Stimulated activated effector memory CD8-positive, alpha-beta T cell treated with anti-CD3 and anti-CD28 coated beads, Interleukin-12 subunit alpha, Interleukin-12 subunit beta, amount 100 ng/mL, for 72 hours (primary cell): ENCODE measurements around the gene KBTBD13.

ENCODE experiments used
- ATAC-seq: fragments of 150-1000 bp; cut with Tn5 transposase; 2 replicates; pipeline ENCODE4 v1.10.0; 2021
- DNase-seq, 2 donors: peaks; one replicate each; pipeline ENCODE4 v3.0.0; 2021 to 2022; ENCODE audit warnings: low spot score in 2 of 2
- H3K27ac Mint-ChIP-seq: one replicate; pipeline ENCODE4 v1.8.0; 2022; ENCODE audit warnings: mild to moderate bottlenecking, mixed read lengths
- H3K36me3 Mint-ChIP-seq: one replicate; pipeline ENCODE4 v1.8.0; 2022; ENCODE audit warnings: mild to moderate bottlenecking, mixed read lengths
- H3K4me1 Mint-ChIP-seq: one replicate; pipeline ENCODE4 v1.8.0; 2022; ENCODE audit warnings: mixed read lengths
- H3K4me3 Mint-ChIP-seq: one replicate; pipeline ENCODE4 v1.8.0; 2022; ENCODE audit warnings: mild to moderate bottlenecking, mixed read lengths
- H3K9me3 Mint-ChIP-seq: one replicate; pipeline ENCODE4 v1.8.0; 2022; ENCODE audit warnings: mixed read lengths

KBTBD13 gene

DNA sequence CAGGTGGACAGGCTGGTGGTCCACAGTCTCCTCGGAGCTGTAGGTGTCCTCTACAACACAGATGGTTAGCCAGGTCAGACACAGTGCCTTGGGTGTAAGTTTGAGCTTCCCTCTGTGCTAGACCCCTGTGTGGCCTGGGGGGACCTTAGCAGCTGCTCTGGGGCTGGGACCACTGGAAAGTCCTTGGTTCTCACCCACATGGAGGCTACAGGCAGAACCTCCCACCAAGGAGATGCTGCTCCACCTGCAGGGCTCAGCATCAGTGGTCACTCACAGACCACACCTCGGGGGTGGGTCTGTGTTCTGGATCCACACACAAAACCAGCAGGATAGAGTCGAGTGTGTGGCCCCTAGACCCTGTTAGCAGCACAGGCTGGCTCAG is 17.2 kb upstream of the KBTBD13 start:
- DNase-seq (no peak), ATAC-seq (no peak)
- no peaks in the 10 kb centered on the region for H3K9me3 Mint-ChIP-seq
- no peaks in the 10 kb centered on the region for H3K36me3 Mint-ChIP-seq
- H3K27ac Mint-ChIP-seq, result no peak overlapping the region
- H3K4me1 Mint-ChIP-seq, result peaks cover 4% of the 10 kb centered on the region
- no peak overlapping the region for H3K4me3 Mint-ChIP-seq

DNA sequence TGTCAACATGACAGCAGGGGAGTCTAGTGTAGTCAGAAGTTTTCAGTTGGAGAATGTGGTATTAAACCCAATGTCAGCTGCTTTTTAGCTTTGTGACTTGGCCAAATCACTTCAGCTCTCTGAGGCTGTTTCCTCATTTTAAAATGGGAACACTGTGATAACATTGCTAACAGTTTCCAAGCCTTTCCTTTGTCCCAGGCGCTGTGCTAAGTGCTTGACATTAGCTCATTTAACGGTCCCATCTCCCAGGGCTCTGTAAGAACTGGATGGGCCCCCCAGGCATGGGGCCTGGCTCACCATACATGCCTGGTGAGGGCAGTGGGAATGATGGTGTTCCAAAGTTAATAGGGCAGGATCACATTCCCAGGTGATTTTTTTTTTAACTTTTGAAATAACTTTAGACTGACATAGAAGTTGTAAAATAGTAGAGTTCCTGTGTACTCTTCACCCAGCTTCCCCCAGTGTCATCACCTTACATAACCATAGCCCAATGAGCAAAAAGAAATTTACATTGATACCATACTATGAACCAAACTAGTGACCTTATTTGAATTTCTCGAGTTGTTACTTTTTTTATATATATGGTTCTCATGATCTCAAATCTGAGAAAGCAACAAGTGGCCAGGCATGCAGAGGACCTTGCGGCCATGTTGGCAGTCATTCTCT is 16.5 kb upstream of the KBTBD13 start:
- Mint-ChIP-seq H3K36me3 (no peaks in the 10 kb centered on the region), H3K27ac (no peak overlapping the region), H3K9me3 (no peaks in the 10 kb centered on the region), H3K4me3 (no peak overlapping the region), H3K4me1 (peaks cover 4% of the 10 kb centered on the region)
- ATAC-seq, result no peak
- DNase-seq, result no peak

GRCh38 chr15:65060641-65061397 is 15.7 kb upstream of the KBTBD13 start:
- no peaks in the 10 kb centered on the region for H3K4me1 Mint-ChIP-seq
- H3K9me3 Mint-ChIP-seq, result no peaks in the 10 kb centered on the region
- no peak for ATAC-seq
- H3K36me3 Mint-ChIP-seq, result no peaks in the 10 kb centered on the region
- DNase-seq, result no peak
- no peak overlapping the region for H3K27ac Mint-ChIP-seq
- no peak overlapping the region for H3K4me3 Mint-ChIP-seq

- H3K4me3 Mint-ChIP-seq, result no peak overlapping the region
- no peak for ATAC-seq
These were observed 14.5 kb upstream of the KBTBD13 start for GRCh38 chr15:65062061-65062460.

GRCh38 chr15:65062726-65063125 is 13.8 kb upstream of the KBTBD13 start:
- ATAC-seq (no peak), DNase-seq (no peak)
- H3K9me3 Mint-ChIP-seq, result no peaks in the 10 kb centered on the region
- no peaks in the 10 kb centered on the region for H3K36me3 Mint-ChIP-seq
- H3K27ac Mint-ChIP-seq, result no peak overlapping the region
- H3K4me3 Mint-ChIP-seq, result no peak overlapping the region
- H3K4me1 Mint-ChIP-seq, result peaks cover 7% of the 10 kb centered on the region

More at GRCh38 chr15:65062061-65062460, 14.5 kb upstream of the KBTBD13 start:
- H3K36me3 Mint-ChIP-seq, result no peaks in the 10 kb centered on the region
- no peaks in the 10 kb centered on the region for H3K9me3 Mint-ChIP-seq
- DNase-seq, result no peak
- H3K4me1 Mint-ChIP-seq, result peaks cover 2% of the 10 kb centered on the region
- H3K27ac Mint-ChIP-seq, result no peak overlapping the region

- Mint-ChIP-seq H3K36me3 (no peaks in the 10 kb centered on the region), H3K27ac (no peak overlapping the region), H3K4me3 (no peak overlapping the region), H3K9me3 (no peaks in the 10 kb centered on the region), H3K4me1 (peaks cover 12% of the 10 kb centered on the region)
- no peak for ATAC-seq
- DNase-seq, result no peak
These were observed 10.4 kb upstream of the KBTBD13 start for GRCh38 chr15:65066001-65066634.

DNA sequence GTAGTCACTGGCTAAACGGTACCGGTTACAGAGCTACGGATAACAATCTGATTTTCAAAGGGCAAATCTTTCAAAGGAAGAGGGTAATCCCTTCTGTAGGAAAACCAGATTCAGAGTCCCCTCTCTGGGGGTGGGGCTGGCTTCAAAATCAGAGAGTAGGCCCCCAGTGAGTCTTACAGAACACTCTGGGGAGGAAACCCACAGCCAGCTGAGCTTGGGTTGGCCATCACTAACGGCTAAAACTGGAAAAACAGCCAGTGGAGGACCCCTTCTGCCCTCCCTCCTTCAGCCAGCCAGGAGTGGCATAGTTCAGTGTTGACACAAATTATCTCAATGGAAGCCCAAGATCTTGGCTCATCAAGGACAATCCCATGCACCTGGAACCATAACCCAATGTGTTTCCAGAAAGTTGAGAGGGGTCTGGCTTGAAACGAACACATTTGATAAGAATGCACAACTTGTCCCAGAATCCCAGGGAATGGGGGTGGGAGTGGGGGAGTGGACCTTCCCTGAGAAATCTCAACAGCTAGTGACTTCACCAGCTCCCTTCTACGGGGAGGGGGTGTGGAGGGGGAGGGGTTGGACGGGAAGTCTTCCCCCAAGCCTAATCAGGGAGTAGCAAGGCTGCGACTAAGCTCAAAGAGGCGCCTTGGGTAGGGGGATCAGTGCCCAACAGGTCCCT is 9.8 kb upstream of the KBTBD13 start:
- Mint-ChIP-seq H3K9me3 (no peaks in the 10 kb centered on the region), H3K27ac (no peak overlapping the region), H3K4me1 (peaks cover 12% of the 10 kb centered on the region), H3K36me3 (no peaks in the 10 kb centered on the region), H3K4me3 (peak overlapping the region; percentile 42)
- ATAC-seq (no peak), DNase-seq (no peak)

DNA sequence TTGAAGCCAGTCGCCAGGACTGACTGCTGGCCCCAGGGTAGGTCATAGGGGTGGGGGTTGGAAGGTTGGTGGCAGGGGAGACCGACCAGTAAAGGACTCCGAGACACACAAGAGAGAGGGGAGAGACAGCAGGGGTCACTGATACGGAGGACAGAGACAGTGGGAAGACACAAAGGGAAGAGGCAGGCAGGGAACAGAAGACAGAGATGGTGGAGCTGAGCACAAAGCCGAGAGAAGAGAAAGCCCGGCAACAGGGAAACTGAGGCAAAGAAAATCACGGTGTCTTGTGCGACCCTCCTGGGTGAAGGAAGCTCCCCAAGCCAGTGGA is 9.3 kb upstream of the KBTBD13 start:
- no peak for DNase-seq
- Mint-ChIP-seq H3K36me3 (no peaks in the 10 kb centered on the region), H3K4me1 (peaks cover 12% of the 10 kb centered on the region), H3K27ac (no peak overlapping the region), H3K9me3 (no peaks in the 10 kb centered on the region), H3K4me3 (peak overlapping the region; percentile 42)
- ATAC-seq, result no peak

GRCh38 chr15:65067645-65068402 is 8.7 kb upstream of the KBTBD13 start, which contains the start of gene RASL12:
Gene RASL12, minus strand, starts transcription at chr15:65067991. Its CDS starts 156 bp downstream, at chr15:65067835.
- Mint-ChIP-seq H3K4me3 (peak within 1 kb of the TSS; percentile 43), H3K27ac (no peak within 1 kb of the TSS), H3K36me3 (no peaks in the 10 kb centered on the region)

DNA sequence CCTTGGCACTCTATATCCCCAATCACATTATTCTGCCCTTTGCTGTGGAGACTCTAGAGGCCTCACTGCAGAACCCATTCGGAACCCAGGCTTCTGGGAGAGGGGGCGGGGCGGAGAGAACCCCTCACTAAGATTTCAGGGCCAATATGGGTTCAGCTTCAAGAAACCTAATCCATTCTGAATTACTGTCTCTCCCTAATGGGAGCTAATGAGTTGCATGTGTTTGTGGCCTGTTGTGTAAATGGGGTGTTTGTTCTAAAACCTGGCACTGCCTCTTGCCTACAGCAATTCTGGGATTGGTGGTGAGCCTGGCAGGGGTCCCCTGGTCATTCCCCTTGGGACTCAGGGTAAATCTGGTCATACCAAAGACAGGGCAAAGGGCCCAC is 8.2 kb upstream of the KBTBD13 start:
- ATAC-seq (no peak), DNase-seq (no peak)
- Mint-ChIP-seq H3K9me3 (no peaks in the 10 kb centered on the region), H3K4me3 (peak overlapping the region; percentile 43), H3K27ac (no peak overlapping the region), H3K36me3 (no peaks in the 10 kb centered on the region), H3K4me1 (peaks cover 12% of the 10 kb centered on the region)

More at GRCh38 chr15:65067645-65068402, 8.7 kb upstream of the KBTBD13 start, which contains the start of gene RASL12:
- Mint-ChIP-seq H3K4me1 (peaks cover 12% of the 10 kb centered on the region), H3K9me3 (no peaks in the 10 kb centered on the region)
- DNase-seq, result no peak
- ATAC-seq, result no peak

- H3K36me3 Mint-ChIP-seq, result no peaks in the 10 kb centered on the region
- no peaks in the 10 kb centered on the region for H3K9me3 Mint-ChIP-seq
- peaks cover 12% of the 10 kb centered on the region for H3K4me1 Mint-ChIP-seq
- no peak overlapping the region for H3K4me3 Mint-ChIP-seq
- ATAC-seq, result no peak
- no peak for DNase-seq
- H3K27ac Mint-ChIP-seq, result no peak overlapping the region
These were observed 7.4 kb upstream of the KBTBD13 start for GRCh38 chr15:65069179-65069578.

- Mint-ChIP-seq H3K4me1 (peaks cover 12% of the 10 kb centered on the region), H3K36me3 (no peaks in the 10 kb centered on the region)
- DNase-seq, result no peak
These were observed 6.6 kb upstream of the KBTBD13 start for GRCh38 chr15:65069779-65070546.

GRCh38 chr15:65071381-65071811 is 5.2 kb upstream of the KBTBD13 start:
- no peak for DNase-seq
- no peak for ATAC-seq

More at GRCh38 chr15:65069779-65070546, 6.6 kb upstream of the KBTBD13 start:
- H3K27ac Mint-ChIP-seq, result no peak overlapping the region
- no peak overlapping the region for H3K4me3 Mint-ChIP-seq
- no peaks in the 10 kb centered on the region for H3K9me3 Mint-ChIP-seq
- ATAC-seq, result no peak

GRCh38 chr15:65072027-65072426 is 4.5 kb upstream of the KBTBD13 start:
- H3K27ac Mint-ChIP-seq, result no peak overlapping the region

More at GRCh38 chr15:65071381-65071811, 5.2 kb upstream of the KBTBD13 start:
- Mint-ChIP-seq H3K9me3 (no peaks in the 10 kb centered on the region), H3K4me1 (peaks cover 12% of the 10 kb centered on the region), H3K36me3 (no peaks in the 10 kb centered on the region), H3K4me3 (no peak overlapping the region), H3K27ac (no peak overlapping the region)

More at GRCh38 chr15:65072027-65072426, 4.5 kb upstream of the KBTBD13 start:
- H3K36me3 Mint-ChIP-seq, result no peaks in the 10 kb centered on the region
- H3K9me3 Mint-ChIP-seq, result no peaks in the 10 kb centered on the region
- peaks cover 11% of the 10 kb centered on the region for H3K4me1 Mint-ChIP-seq
- ATAC-seq, result no peak
- H3K4me3 Mint-ChIP-seq, result no peak overlapping the region
- DNase-seq, result no peak
